NCI-H1417 (cell line): Measurements from ENCODE around the gene FRRS1L.
A peak's percentile ranks its signal among the peaks of the same experiment; 100 is the strongest.
"Not testable (repeated sequence)": the region's sequence is repeated elsewhere in the genome, so short reads cannot be mapped to it uniquely, and the experiment has no call there.

Source experiments
- DNase-seq, 3 experiments: peaks; one replicate each; lab custom pipeline; 2025; lab: John Stamatoyannopoulos, UW

Gene FRRS1L

GRCh38 chr9:109132567-109133021 is 34.5 kb downstream of the FRRS1L start:
- DNase-seq, result no peak

- DNase-seq, result no peak
Measured at GRCh38 chr9:109129470-109130197, 37.4 kb downstream of the FRRS1L start.

- not testable (repeated sequence) for DNase-seq
Measured at GRCh38 chr9:109126671-109127070, 40.4 kb downstream of the FRRS1L start.

- DNase-seq, result no peak
Measured at GRCh38 chr9:109124121-109124520, 42.9 kb downstream of the FRRS1L start.

GRCh38 chr9:109122726-109123621 is 44.1 kb downstream of the FRRS1L start:
- no peak for DNase-seq

- no peak for DNase-seq
Measured at GRCh38 chr9:109121232-109121796, 45.7 kb downstream of the FRRS1L start.

GRCh38 chr9:109120204-109120789 is 46.8 kb downstream of the FRRS1L start:
- no peak for DNase-seq

GRCh38 chr9:109119439-109120203 is 47.4 kb downstream of the FRRS1L start, which contains the start of gene TMEM245:
Gene TMEM245, minus strand, starts transcription at chr9:109119947. Its CDS starts 34 bp downstream, at chr9:109119913.
- peak; percentile 92 to 100 (median 98) for DNase-seq

GRCh38 chr9:109118808-109119438 is 48.1 kb downstream of the FRRS1L start:
- peak in 1 of 3 experiments; percentile 61 for DNase-seq

- DNase-seq, result peak in 2 of 3 experiments; percentile 44 to 61
Measured at GRCh38 chr9:109117856-109118807, 48.9 kb downstream of the FRRS1L start.

- no peak for DNase-seq
Measured at GRCh38 chr9:109115931-109116526, 51.0 kb downstream of the FRRS1L start.

GRCh38 chr9:109114670-109115069 is 52.4 kb downstream of the FRRS1L start:
- DNase-seq, result no peak

GRCh38 chr9:109113892-109114609 is 53.0 kb downstream of the FRRS1L start:
- DNase-seq, result no peak

- DNase-seq, result no peak
Measured at GRCh38 chr9:109113254-109113653, 53.8 kb downstream of the FRRS1L start.

GRCh38 chr9:109110329-109111021 is 56.6 kb downstream of the FRRS1L start:
- no peak for DNase-seq

GRCh38 chr9:109109967-109110328 is 57.1 kb downstream of the FRRS1L start:
- no peak for DNase-seq

GRCh38 chr9:109108318-109108717 is 58.7 kb downstream of the FRRS1L start:
- peak in 2 of 3 experiments; percentile 1 to 11 for DNase-seq
